Natural killer cell treated with Interleukin-12 subunit alpha and Interleukin-12 subunit beta and Interleukin-15 and Interleukin-18, amount 100 ng/mL, for 72 hours (primary cell): ENCODE data around the gene NRCAM. TPM values are rescaled to one million over a fixed set of nuclear protein-coding genes. Genes with fewer than 3 reads are reported as not detected.

Source experiments
- ATAC-seq, 2 donors: fragments of 150-1000 bp; cut with Tn5 transposase in 1 of 2; sonication (Bioruptor Pico), chemical (Tn5 transposase) in 1 of 2; 2 replicates each; pipeline ENCODE4 v1.10.0; 2021
- DNase-seq: peaks from one replicate; pipeline ENCODE4 v3.0.0; 2022; ENCODE audit warnings: low spot score
- H3K27ac Mint-ChIP-seq, 2 donors: 1 replicate in 1 of 2; 2 replicates in 1 of 2; pipeline ENCODE4 v1.8.0; 2022; ENCODE audit warnings: mixed read lengths in 2 of 2, mild to moderate bottlenecking in 1 of 2, moderate library complexity in 1 of 2
- H3K27me3 Mint-ChIP-seq, 2 donors: 1 replicate in 1 of 2; 2 replicates in 1 of 2; pipeline ENCODE4 v1.8.0; 2022; ENCODE audit warnings: mixed read lengths in 2 of 2
- H3K36me3 Mint-ChIP-seq: one replicate; pipeline ENCODE4 v1.8.0; 2022; ENCODE audit warnings: mixed read lengths
- H3K4me1 Mint-ChIP-seq, 2 donors: 1 replicate in 1 of 2; 2 replicates in 1 of 2; pipeline ENCODE4 v1.8.0; 2022; ENCODE audit warnings: low read depth in 2 of 2, mixed read lengths in 2 of 2, mild to moderate bottlenecking in 1 of 2
- H3K4me3 Mint-ChIP-seq: one replicate; pipeline ENCODE4 v1.8.0; 2022; ENCODE audit warnings: mixed read lengths
- H3K9me3 Mint-ChIP-seq: 2 replicates; pipeline ENCODE4 v1.8.0; 2022; ENCODE audit warnings: mixed read lengths
- total RNA-seq, 2 donors: library from RNA; stranded (reverse); gene quantifications; one replicate each; pipeline ENCODE4 v1.2.3, GENCODE V29; 2022

Gene NRCAM
- total RNA-seq, 2 donors from 2014 or later = not detected

DNA sequence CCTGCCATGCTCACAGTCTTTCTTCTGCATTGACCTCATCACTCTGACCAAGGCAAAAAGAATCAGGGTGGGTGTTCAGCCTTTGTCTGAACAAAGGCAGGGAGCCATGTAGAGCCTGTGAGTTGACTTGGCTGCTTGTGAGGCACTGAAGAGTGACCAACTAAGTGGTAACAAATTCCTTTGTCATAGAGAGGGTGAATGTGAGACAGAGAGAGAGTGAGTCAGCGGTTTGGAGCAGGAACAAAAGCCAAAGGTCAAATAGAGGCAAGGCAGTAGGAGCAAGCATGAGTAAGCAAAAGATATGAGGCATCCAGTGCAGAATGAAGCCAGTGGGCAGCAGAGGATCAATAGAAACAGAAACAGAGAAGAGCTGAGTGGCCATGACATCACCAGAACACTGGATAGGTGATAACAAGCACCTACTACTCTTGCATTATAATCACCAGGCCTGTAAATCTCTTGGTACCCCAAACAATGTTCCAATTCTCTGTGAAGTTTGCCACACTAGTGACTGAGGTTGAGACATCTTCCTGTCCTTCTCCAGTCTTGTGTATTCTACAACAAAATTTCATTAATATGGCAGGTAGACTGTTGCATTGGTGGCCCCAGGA, 209.9 kb downstream of the NRCAM start:
- H3K36me3 Mint-ChIP-seq = no peaks in the 10 kb centered on the region
- peaks cover 3 to 15% of the 10 kb centered on the region in 2 donors for H3K27me3 Mint-ChIP-seq
- no peak overlapping the region for H3K4me3 Mint-ChIP-seq
- H3K9me3 Mint-ChIP-seq = no peaks in the 10 kb centered on the region
- no peak overlapping the region for H3K27ac Mint-ChIP-seq
- DNase-seq (no peak), ATAC-seq (no peak)
- H3K4me1 Mint-ChIP-seq = no peaks in the 10 kb centered on the region

DNA sequence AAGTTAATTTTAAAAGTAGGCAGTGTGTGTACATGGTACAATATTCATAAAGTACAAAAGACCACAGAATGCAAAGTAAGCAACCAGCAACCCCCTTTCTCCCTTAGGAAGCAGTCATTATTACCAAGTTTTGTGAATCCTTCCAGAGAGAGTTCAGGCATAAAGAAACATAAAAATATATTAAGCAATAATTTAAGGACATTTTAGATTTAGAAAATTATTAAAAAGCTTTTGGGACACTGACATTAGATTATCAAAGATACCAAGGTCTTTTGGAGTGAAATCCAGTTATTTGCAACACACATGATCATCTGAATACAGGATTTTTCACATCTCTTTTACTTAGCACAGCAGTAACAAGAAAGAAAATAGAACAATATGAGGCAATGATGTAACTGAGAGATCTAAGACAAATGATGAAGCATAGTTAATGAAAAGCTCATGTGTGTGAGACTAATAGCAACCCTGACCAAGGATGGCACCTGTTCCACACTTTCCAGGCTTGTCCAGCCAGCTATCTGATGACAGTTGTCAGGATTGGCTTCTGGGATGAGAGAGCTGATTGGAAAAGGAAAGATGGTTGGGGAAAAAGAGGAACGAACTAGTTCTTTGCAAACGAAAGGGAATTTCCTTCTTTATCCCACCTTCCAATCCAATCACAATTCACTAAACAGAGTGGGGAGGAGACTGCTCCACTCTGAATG, 210.6 kb downstream of the NRCAM start:
- Mint-ChIP-seq H3K4me3 (no peak overlapping the region), H3K27me3 (peaks cover 3 to 15% of the 10 kb centered on the region in 2 donors), H3K9me3 (no peaks in the 10 kb centered on the region), H3K36me3 (no peaks in the 10 kb centered on the region), H3K4me1 (no peaks in the 10 kb centered on the region), H3K27ac (no peak overlapping the region)
- no peak for DNase-seq
- no peak for ATAC-seq

DNA sequence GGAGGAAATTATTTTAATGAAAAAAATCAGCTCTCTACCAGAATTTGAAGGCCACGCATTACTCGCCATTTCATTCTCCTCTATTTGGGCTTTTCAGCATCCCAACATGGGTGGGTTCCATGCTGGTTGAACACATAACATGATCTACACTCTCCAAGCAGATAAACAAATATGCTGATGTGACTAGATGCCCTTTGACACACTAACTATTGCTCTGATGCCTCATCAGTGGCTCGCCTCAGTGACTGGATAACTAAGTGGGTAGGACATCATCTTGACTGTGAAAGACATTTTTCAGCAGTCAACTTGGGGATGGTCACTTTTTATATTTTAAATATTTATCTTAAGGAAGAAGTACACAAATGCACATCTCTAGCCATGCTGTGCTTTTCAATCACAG, 212.1 kb downstream of the NRCAM start:
- no peaks in the 10 kb centered on the region for H3K9me3 Mint-ChIP-seq
- ATAC-seq = no peak
- H3K4me1 Mint-ChIP-seq = no peaks in the 10 kb centered on the region
- no peak overlapping the region for H3K4me3 Mint-ChIP-seq
- no peaks in the 10 kb centered on the region for H3K36me3 Mint-ChIP-seq
- no peak overlapping the region for H3K27ac Mint-ChIP-seq
- H3K27me3 Mint-ChIP-seq = peaks cover 3 to 8% of the 10 kb centered on the region in 2 donors
- no peak for DNase-seq

DNA sequence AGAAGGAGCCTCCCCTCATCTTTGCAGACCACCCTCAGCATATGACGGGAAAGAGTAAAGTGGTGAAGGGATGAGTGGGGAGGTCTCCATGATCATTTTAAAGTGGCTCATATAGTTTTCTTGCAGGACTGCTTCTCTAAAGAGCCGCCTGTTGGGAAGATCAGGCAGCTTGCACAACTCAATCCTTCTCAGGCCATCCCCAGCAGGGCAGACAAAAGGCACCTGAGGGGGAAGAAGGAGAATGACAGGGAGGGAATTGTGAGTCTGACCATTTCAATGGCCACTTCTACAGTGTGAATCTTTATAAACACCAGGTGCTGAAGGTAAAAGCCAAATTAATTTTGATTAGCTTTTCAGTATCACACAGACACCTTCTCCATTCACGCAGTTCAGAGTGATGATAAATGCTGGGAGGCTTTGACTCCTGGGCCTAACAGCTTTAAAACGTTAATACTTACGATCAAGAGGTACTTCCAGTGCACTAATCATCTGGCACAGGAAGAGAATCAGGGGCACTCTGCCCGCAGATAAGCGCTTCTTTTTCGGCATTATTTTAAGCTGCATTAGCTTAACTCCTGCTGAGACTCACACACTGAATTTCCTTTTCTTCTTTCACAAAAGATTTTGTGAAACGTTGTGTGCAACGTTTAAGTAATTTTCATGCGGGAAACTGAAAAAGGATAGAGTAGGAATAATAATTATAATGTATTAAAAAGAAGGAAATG, 216.6 kb downstream of the NRCAM start:
- DNase-seq = no peak

DNA sequence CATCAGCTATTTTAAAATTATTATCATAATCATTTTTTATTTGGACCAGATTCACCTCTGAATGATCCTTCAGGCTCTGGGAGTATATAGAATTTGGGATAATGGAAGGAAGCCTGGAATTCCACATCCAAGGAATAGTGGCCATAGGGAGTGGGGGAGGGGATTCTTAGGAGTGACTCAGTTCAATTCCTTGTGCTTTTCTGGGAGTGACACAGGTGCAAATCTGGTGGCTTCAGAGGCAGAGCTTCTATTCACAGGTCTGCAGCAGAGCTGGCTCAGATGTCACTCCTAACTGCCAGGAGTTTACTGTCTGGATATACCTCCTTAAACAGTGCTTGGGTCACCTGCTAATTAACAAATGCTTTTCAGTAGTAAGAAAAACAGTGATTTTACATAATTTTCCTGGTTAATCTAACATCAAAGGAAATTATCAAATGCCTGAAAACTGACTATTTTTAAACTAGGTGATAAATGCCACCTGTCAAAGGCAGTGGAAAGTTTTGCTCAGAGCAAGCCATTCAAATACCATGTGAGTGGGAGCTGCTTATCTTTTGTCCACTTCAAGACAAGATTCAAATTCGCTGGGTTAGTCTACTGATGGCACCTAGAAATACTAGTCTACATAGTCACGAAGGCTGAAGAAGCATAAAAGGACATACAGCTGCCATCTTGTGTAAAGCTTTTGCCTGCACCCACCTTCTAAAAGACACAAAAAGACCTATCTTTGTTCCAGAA, 219.4 kb downstream of the NRCAM start:
- Mint-ChIP-seq H3K4me3 (no peak overlapping the region), H3K27me3 (peaks cover 2 to 7% of the 10 kb centered on the region in 2 donors), H3K27ac (no peak overlapping the region), H3K9me3 (peaks cover 3% of the 10 kb centered on the region), H3K36me3 (no peaks in the 10 kb centered on the region), H3K4me1 (no peaks in the 10 kb centered on the region)
- DNase-seq (no peak), ATAC-seq (no peak)

More for the DNA sequence above, 216.6 kb downstream of the NRCAM start:
- no peaks in the 10 kb centered on the region for H3K4me1 Mint-ChIP-seq
- H3K27ac Mint-ChIP-seq = no peak overlapping the region
- no peaks in the 10 kb centered on the region for H3K36me3 Mint-ChIP-seq
- no peak overlapping the region for H3K4me3 Mint-ChIP-seq
- no peak for ATAC-seq
- peaks cover 3% of the 10 kb centered on the region for H3K9me3 Mint-ChIP-seq
- peaks cover 2 to 7% of the 10 kb centered on the region in 2 donors for H3K27me3 Mint-ChIP-seq

DNA sequence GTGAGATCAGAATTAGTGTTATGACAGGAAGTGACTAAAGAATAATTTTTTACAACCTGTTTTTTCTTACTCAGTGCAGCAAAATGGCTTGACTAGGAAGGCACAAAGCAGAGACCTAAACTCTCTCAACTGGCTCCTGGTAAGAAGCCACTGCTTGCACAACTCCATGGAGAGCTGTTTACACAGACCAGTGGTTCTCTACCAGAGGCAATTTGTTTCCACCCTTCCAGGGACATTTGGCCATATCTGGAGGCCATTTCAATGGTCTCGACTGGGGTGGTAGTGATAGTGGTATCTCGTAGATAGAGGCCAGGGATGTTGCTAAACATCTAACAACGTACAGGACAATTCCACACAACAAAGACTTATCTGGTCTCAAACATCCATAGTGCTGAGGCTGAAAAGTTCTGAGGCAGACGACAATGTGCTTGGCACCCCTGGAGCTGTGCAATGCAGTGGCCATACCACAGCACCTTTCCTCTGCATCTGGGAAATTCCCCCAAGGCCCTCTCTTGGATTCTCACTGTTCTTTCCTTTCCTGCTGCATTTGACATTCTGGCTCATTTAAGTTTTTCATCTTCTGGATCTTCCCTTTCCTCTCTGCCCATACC, 220.7 kb downstream of the NRCAM start:
- Mint-ChIP-seq H3K27me3 (peaks cover 5 to 9% of the 10 kb centered on the region in 2 donors), H3K4me3 (no peak overlapping the region), H3K27ac (no peak overlapping the region), H3K36me3 (no peaks in the 10 kb centered on the region), H3K9me3 (peaks cover 3% of the 10 kb centered on the region), H3K4me1 (no peaks in the 10 kb centered on the region)
- DNase-seq = no peak
- no peak for ATAC-seq

DNA sequence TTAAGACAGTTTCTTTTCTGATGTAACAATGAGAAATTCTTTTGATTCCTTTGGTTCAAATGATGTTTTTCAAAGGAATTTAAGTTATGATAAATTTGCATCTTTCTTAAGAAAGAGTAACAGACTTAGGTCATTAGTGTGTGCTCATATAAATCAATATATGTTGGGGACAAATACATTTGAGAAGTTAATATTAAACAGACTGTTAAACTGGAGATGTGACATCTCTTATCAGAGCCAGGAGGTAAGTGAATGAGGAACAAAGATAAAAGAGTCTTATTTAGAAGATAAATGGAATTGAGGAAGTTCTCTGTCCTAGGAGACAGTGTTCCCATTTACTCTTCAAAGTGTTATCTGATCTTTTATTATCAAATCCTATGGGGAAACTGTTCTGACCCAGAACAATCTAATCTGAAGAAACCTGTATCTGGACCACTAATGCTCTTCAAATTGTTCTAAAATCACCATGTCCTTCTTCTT, 221.2 kb downstream of the NRCAM start:
- ATAC-seq (no peak), DNase-seq (no peak)
- H3K4me3 Mint-ChIP-seq = no peak overlapping the region
- peaks cover 10 to 14% of the 10 kb centered on the region in 2 donors for H3K27me3 Mint-ChIP-seq
- no peaks in the 10 kb centered on the region for H3K4me1 Mint-ChIP-seq
- H3K36me3 Mint-ChIP-seq = no peaks in the 10 kb centered on the region
- H3K27ac Mint-ChIP-seq = no peak overlapping the region
- peaks cover 3% of the 10 kb centered on the region for H3K9me3 Mint-ChIP-seq

DNA sequence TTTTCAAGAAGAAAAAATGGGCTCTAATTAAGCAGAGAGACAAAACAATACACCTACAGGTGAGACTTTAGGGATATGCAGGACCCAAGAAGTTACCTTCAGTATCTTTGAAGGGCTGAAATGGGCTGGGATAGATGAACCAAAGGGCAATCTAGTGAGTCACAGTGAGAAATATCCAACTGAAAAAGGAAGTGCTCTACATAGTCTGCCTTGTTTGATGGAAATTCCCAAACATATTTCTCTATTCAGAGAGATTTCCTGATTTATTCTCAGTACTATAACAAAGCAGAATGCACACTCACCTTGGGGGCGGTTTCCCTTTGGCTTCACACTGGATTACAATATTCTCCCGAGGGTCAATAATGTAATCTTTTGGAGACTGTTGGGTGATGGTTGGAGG, 222.0 kb downstream of the NRCAM start:
- DNase-seq = no peak
- H3K4me3 Mint-ChIP-seq = no peak overlapping the region
- peaks cover 3% of the 10 kb centered on the region for H3K9me3 Mint-ChIP-seq
- no peaks in the 10 kb centered on the region for H3K36me3 Mint-ChIP-seq
- H3K27ac Mint-ChIP-seq = no peak overlapping the region
- no peaks in the 10 kb centered on the region for H3K4me1 Mint-ChIP-seq
- H3K27me3 Mint-ChIP-seq = peaks cover 12 to 21% of the 10 kb centered on the region in 2 donors
- ATAC-seq = no peak

DNA sequence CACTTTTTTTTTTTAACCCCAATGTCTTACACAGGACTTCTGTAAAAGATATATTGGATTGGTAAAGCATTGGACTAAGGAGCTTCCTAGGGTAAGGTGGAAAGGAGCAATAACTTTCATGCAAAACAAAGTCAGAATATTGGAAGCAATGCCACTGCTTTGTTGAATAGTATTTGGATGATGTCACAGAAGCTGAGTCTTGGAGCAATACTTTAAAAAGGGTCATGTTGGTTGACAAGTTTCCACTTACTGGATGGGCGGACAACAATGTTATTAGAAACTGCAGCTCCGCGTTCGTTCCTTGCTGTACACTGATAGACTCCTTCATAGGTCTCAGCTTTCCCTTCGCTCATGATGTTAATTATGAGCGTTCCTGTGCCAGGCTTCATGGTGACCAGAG, 224.2 kb downstream of the NRCAM start:
- Mint-ChIP-seq H3K36me3 (no peaks in the 10 kb centered on the region), H3K27me3 (peaks cover 12 to 23% of the 10 kb centered on the region in 2 donors), H3K4me3 (no peak overlapping the region), H3K9me3 (peaks cover 3% of the 10 kb centered on the region), H3K27ac (no peak overlapping the region), H3K4me1 (no peaks in the 10 kb centered on the region)
- DNase-seq (no peak), ATAC-seq (no peak)

DNA sequence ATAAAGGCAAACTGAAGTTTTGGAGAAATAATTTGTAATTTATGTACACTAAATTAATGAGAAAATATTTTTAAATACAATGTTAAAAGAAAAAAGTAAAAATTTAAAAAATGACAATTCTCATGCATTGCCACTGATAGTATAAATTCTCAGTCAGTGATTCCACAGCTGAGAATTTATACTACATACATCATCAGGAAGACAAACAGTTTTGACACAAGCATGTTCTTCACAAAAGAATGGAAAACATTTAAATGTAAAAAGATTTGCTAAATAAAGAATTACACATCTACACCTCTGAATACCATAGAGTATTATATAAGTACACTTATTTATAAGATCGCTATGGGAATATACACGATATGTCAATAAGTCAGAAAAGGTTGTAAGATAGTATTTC, 225.0 kb downstream of the NRCAM start:
- Mint-ChIP-seq H3K4me3 (no peak overlapping the region), H3K27me3 (peaks cover 16 to 23% of the 10 kb centered on the region in 2 donors), H3K27ac (no peak overlapping the region), H3K36me3 (no peaks in the 10 kb centered on the region), H3K4me1 (no peaks in the 10 kb centered on the region), H3K9me3 (peaks cover 3% of the 10 kb centered on the region)
- DNase-seq (no peak), ATAC-seq (no peak)

DNA sequence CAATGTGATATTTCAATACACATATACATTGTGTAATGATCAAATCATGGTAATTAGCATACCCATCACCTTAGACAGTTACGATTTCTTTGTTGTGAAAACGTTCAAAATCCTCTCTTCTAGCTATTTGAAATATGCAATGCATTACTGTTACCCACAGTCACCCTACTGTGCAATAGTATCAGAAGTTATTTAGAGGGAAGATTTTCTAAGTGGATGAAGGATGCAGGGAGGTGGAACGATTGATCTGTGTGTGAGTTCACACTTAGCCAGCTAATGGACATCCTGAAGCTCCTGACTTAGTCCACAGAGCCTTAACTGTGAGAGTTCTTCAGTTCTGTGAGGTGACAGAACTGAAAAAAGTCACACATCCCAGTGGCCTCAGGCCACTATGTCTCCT, 228.9 kb downstream of the NRCAM start:
- ATAC-seq (no peak), DNase-seq (no peak)
- peaks cover 14 to 17% of the 10 kb centered on the region in 2 donors for H3K27me3 Mint-ChIP-seq
- H3K4me3 Mint-ChIP-seq = no peak overlapping the region
- H3K36me3 Mint-ChIP-seq = no peaks in the 10 kb centered on the region
- no peak overlapping the region for H3K27ac Mint-ChIP-seq
- no peaks in the 10 kb centered on the region for H3K9me3 Mint-ChIP-seq
- no peaks in the 10 kb centered on the region for H3K4me1 Mint-ChIP-seq

DNA sequence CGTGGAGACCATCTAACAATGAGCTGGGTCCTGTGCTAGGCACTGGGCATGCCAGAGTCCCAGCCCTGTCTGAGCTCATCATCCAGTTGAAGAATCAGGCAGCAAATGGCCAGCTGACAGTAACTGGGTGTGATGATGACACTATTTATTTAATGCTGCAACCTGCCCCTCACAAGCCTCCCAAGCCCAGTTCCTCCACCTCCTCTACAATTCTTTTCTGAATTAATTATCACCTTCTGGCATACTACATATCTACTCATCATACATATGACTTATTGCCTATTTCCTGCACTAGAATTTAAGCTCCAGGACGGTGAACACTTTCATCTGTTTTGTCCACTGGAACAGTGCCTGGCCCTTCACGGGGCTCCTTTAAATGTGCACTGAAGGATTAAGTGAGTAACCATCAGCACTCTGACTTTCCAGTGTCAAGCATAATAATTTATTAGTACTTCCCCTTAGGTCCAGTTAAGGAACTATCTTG, 229.4 kb downstream of the NRCAM start:
- no peaks in the 10 kb centered on the region for H3K4me1 Mint-ChIP-seq
- DNase-seq (no peak), ATAC-seq (no peak)
- H3K36me3 Mint-ChIP-seq = no peaks in the 10 kb centered on the region
- no peak overlapping the region for H3K4me3 Mint-ChIP-seq
- H3K27ac Mint-ChIP-seq = no peak overlapping the region
- peaks cover 14 to 17% of the 10 kb centered on the region in 2 donors for H3K27me3 Mint-ChIP-seq
- H3K9me3 Mint-ChIP-seq = no peaks in the 10 kb centered on the region

DNA sequence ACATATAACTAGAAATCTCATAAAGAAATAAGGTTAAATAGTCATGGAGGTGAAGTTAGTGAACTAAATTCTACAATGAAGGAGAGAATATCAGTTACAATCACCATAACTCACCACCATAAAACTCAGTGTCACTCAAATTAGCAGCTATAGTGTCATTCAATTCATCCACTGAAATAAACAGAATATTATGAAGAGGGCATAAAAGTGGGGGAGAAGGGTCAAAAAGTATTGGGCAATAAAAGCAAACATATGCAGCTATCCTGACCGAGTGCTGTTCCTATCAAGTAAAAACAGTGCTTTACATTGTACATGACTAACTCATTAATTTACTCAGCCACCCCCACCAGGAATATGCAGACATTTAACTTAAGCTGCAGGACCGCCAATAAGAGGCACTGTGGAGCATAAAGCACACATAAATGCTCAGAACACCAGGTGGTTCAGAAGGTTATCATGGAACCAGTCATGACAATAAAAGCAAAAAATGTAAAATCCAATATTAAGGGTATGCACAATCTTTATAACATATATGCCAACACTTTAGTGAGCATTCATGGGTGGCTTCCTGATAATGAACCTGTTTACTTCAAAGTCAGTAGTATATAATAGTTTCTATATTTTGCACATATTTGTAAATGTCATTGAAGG, 230.6 kb downstream of the NRCAM start:
- ATAC-seq = no peak
- Mint-ChIP-seq H3K9me3 (no peaks in the 10 kb centered on the region), H3K27me3 (peaks cover 12 to 16% of the 10 kb centered on the region in 2 donors), H3K4me3 (no peak overlapping the region), H3K36me3 (no peaks in the 10 kb centered on the region), H3K27ac (no peak overlapping the region), H3K4me1 (no peaks in the 10 kb centered on the region)
- DNase-seq = no peak
